Calu3 (cell line): ENCODE results near the gene IGFN1. TPM values are rescaled to one million over a fixed set of nuclear protein-coding genes. Genes with fewer than 3 reads are reported as not detected.

Experiments
- BruUV-seq: library from RNA; stranded (reverse); fragments of 400-500 nt; replicated peaks from 2 replicates; lab custom pipeline; 2021; lab: Mats Ljungman, UMichigan
- CTCF ChIA-PET: fragments of 300-600 bp; sonication (Branson Sonifier 250); formaldehyde crosslinking; loops from one replicate; lab custom pipeline; 2022; ENCODE audit warnings: antibody characterized with exemption; lab: Charles Lee
- DNase-seq: peaks from one replicate; pipeline ENCODE4 v3.0.0; 2022
- H3K27ac Mint-ChIP-seq: one replicate; pipeline ENCODE4 v1.8.0; 2022; ENCODE audit warnings: mixed read lengths; ENCODE audit not compliant: unreplicated experiment
- H3K27me3 Mint-ChIP-seq: one replicate; pipeline ENCODE4 v1.8.0; 2022; ENCODE audit warnings: mixed read lengths; ENCODE audit not compliant: unreplicated experiment
- H3K36me3 Mint-ChIP-seq: one replicate; pipeline ENCODE4 v1.8.0; 2022; ENCODE audit warnings: mild to moderate bottlenecking, moderate library complexity, mixed read lengths; ENCODE audit not compliant: insufficient read depth, unreplicated experiment
- H3K4me1 Mint-ChIP-seq: one replicate; pipeline ENCODE4 v1.8.0; 2022; ENCODE audit warnings: mild to moderate bottlenecking, low read depth, mixed read lengths; ENCODE audit not compliant: unreplicated experiment
- H3K4me3 Mint-ChIP-seq: one replicate; pipeline ENCODE4 v1.8.0; 2022; ENCODE audit warnings: mild to moderate bottlenecking, low read depth, moderate library complexity, mixed read lengths; ENCODE audit not compliant: unreplicated experiment
- H3K9me3 Mint-ChIP-seq: one replicate; pipeline ENCODE4 v1.8.0; 2022; ENCODE audit warnings: low read depth, mixed read lengths; ENCODE audit not compliant: unreplicated experiment
- CTCF ChIP-seq: fragments of 200-600 bp; IDR thresholded peaks from one replicate; pipeline ENCODE4 v1.8.0; 2022; ENCODE audit warnings: antibody characterized with exemption; ENCODE audit not compliant: unreplicated experiment
- intact Hi-C: fragments of 100-400 bp; cut with micrococcal nuclease; formaldehyde crosslinking; loops from one replicate; pipeline ENCODE4 v1.10.0; 2022; ENCODE audit not compliant: unreplicated experiment
- total RNA-seq: library from RNA; stranded (reverse); gene quantifications from 2 replicates; pipeline ENCODE4 v1.2.3, GENCODE V29; 2022

The IGFN1 gene
- total RNA-seq, 1 experiment from 2014 or later = not detected

- Mint-ChIP-seq H3K9me3 (no peaks in the 10 kb centered on the region), H3K27me3 (peaks cover 78% of the 10 kb centered on the region), H3K4me3 (no peak overlapping the region), H3K4me1 (no peaks in the 10 kb centered on the region), H3K36me3 (no peaks in the 10 kb centered on the region), H3K27ac (no peak overlapping the region)
- CTCF ChIA-PET = no interaction called here
- no peak for DNase-seq
- intact Hi-C loops = no loop called here
- no peak for TF ChIP-seq CTCF
- BruUV-seq = no TSS peak
These were observed 26.5 kb downstream of the IGFN1 start for GRCh38 chr1:201217146-201217545.

DNA sequence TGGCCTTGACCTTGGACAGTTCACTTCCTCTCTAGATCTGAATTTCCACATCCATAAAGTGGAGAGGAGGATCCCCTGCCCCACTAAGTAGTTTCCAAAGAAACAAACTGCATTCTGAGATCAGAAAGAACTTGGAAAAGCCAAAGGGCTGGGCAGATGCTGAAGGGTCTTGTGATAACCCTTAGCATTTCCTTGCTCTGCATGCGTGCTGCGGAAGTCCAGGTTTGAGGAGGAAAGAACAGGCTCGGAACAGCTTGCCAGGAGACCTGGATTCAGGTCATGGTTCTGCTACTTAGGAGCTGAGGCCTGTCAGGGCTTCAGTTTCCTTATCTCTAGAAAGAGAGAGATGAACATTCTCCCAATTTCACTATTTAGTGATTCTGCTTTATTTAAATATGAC is 27.2 kb downstream of the IGFN1 start:
- Mint-ChIP-seq H3K9me3 (no peaks in the 10 kb centered on the region), H3K27me3 (peaks cover 71% of the 10 kb centered on the region), H3K27ac (no peak overlapping the region), H3K4me1 (no peaks in the 10 kb centered on the region), H3K4me3 (no peak overlapping the region), H3K36me3 (no peaks in the 10 kb centered on the region)
- BruUV-seq = no TSS peak
- DNase-seq = no peak
- no peak for TF ChIP-seq CTCF
- CTCF ChIA-PET = no interaction called here
- intact Hi-C loops = no loop called here

- Mint-ChIP-seq H3K36me3 (no peaks in the 10 kb centered on the region), H3K4me1 (no peaks in the 10 kb centered on the region), H3K27me3 (peaks cover 66% of the 10 kb centered on the region), H3K9me3 (no peaks in the 10 kb centered on the region), H3K4me3 (no peak overlapping the region), H3K27ac (no peak overlapping the region)
- BruUV-seq = no TSS peak
- intact Hi-C loops = no loop called here
- CTCF ChIA-PET = no interaction called here
- no peak for DNase-seq
- no peak for TF ChIP-seq CTCF
These were observed 27.8 kb downstream of the IGFN1 start for GRCh38 chr1:201218409-201218808.

DNA sequence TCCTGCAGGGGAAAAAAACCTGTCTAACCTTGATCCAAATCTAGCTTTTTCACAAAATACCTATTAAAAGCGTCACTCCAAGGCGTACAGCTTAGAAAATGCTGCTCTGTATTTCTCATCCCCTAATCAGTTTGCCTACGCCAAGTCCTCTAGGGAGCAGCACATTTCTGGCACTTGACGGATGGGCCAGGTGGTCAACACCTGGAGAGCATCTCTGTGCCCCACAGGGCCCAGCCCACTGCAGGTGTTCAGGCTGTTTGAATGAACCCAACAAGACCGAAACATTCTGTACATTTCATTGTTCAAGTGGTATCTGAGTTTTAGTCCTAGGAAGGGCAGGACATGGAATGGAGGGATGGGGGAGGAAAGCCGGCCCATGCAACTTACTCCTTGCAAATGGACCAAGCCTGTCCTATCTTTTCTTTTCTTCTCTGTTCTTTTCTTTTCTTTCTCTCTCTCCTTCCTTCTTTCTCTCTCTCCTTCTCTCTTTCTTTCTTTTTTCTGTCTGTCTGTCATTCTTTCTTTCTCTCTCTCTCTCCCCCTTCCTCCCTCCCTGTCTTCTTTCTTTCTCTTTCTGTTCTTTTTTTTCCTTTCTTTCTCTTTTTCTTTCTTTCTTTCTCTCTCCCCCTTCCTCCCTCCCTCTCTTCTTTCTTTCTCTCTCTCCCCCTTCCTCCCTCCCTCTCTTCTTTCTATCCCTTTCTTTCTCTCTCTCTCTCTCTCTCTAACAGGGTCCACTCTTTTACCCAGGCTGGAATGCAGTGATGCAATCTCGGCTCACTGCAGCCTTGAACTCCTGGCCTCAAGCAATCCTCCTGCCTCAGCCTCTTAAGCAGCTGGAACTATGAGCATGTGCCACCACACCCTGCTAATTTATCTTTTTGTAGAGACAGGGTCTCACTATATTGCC is 29.1 kb downstream of the IGFN1 start:
- Mint-ChIP-seq H3K4me3 (no peak overlapping the region), H3K4me1 (no peaks in the 10 kb centered on the region), H3K27me3 (peaks cover 63% of the 10 kb centered on the region), H3K36me3 (no peaks in the 10 kb centered on the region), H3K27ac (no peak overlapping the region), H3K9me3 (no peaks in the 10 kb centered on the region)
- intact Hi-C loops = loop anchor here (5.0 kb wide), 1 partner anchor 132 kb away; no protein-coding TSS in a partner anchor
- BruUV-seq = no TSS peak
- TF ChIP-seq CTCF = no peak
- CTCF ChIA-PET = no interaction called here
- no peak for DNase-seq
